HCT116 (cell line): ENCODE data around the gene GABRG2. TPM values are rescaled to one million over a fixed set of nuclear protein-coding genes. Genes with fewer than 3 reads are reported as not detected.

Experiments used
- ATAC-seq: fragments of 200-7000 bp; cut with Tn5 transposase; 2 replicates; pipeline ENCODE4 v1.9.1; 2020; ENCODE audit warnings: mild to moderate bottlenecking, moderate library complexity
- BruUV-seq: library from RNA; stranded (reverse); fragments of 400-500 nt; replicated peaks from 2 replicates; lab custom pipeline; 2021; lab: Mats Ljungman, UMichigan
- CTCF ChIA-PET: fragments of 300-600 bp; sonication (Branson Sonifier 250); formaldehyde crosslinking; loops from one replicate; lab custom pipeline; 2021; ENCODE audit warnings: antibody characterized with exemption; lab: Charles Lee
- POLR2A ChIA-PET: fragments of 300-600, 350-600 bp; sonication (Branson Sonifier 250); formaldehyde crosslinking; loops from one replicate; lab custom pipeline; 2021; ENCODE audit warnings: antibody characterized with exemption; lab: Charles Lee
- RAD21 ChIA-PET, 2 experiments: fragments of 300-600 bp; sonication (Branson Sonifier 250); formaldehyde crosslinking; loops; one replicate each; lab custom pipeline; 2023; ENCODE audit warnings: low total read pairs in 2 of 2; ENCODE audit not compliant: uncharacterized antibody in 2 of 2, unreplicated experiment in 2 of 2, low non-redundant PET in 1 of 2; lab: Charles Lee
- DNase-seq: peaks from one replicate; pipeline ENCODE4 v3.0.0-alpha.2; 2010; ENCODE audit warnings: low read depth, low spot score
- H2AFZ ChIP-seq: fragments of 200-600 bp; shearing (Covaris generic), sonication (generic); 2 replicates; pipeline ENCODE4 v1.6.1; 2017; ENCODE audit warnings: low read depth, mixed run types, mixed read lengths, antibody characterized with exemption, low read length; ENCODE audit not compliant: poor library complexity, severe bottlenecking
- H3K27ac ChIP-seq: 2 replicates; pipeline ENCODE4 v1.5.1; 2012; ENCODE audit warnings: low read depth, low read length
- H3K27me3 ChIP-seq: fragments of 200-600 bp; sonication (generic); 2 replicates; pipeline ENCODE4 v1.6.1; 2016; ENCODE audit warnings: mixed run types, low read length, mixed read lengths; ENCODE audit not compliant: insufficient read depth
- H3K36me3 ChIP-seq, 2 experiments: fragments of 200-500 bp in 1 of 2; fragments of 200-600 bp in 1 of 2; sonication (Bioruptor generic) in 1 of 2; sonication (generic) in 1 of 2; 2 replicates each; pipeline versions ENCODE4 v1.5.1 to v1.6.1; 2014 to 2016; ENCODE audit warnings: low read length in 2 of 2, inconsistent platforms in 1 of 2, mixed read lengths in 1 of 2, mixed run types in 1 of 2; ENCODE audit not compliant: insufficient read depth in 2 of 2, control insufficient read depth in 1 of 2
- H3K4me1 ChIP-seq, 2 experiments: fragments of 200-600 bp in 1 of 2; sonication (generic) in 1 of 2; 2 replicates each; pipeline versions ENCODE4 v1.5.1 to v1.6.1; 2012 to 2017; ENCODE audit warnings: low read length in 2 of 2, inconsistent platforms in 1 of 2, mild to moderate bottlenecking in 1 of 2, mixed read lengths in 1 of 2, mixed run types in 1 of 2, moderate library complexity in 1 of 2; ENCODE audit not compliant: insufficient read depth in 2 of 2, control insufficient read depth in 1 of 2
- H3K4me2 ChIP-seq: fragments of 200-600 bp; sonication (generic); 2 replicates; pipeline ENCODE4 v1.6.1; 2017; ENCODE audit warnings: mixed run types, low read length, mixed read lengths
- H3K4me3 ChIP-seq, 2 experiments: fragments of 200-600 bp in 1 of 2; sonication (generic) in 1 of 2; replicated peaks in 1 of 2; 2 replicates each; pipeline ENCODE4 v1.5.1; 2011 to 2016; ENCODE audit warnings: low read length in 2 of 2, control low read depth in 1 of 2, low read depth in 1 of 2, mild to moderate bottlenecking in 1 of 2, mixed read lengths in 1 of 2, mixed run types in 1 of 2
- H3K79me2 ChIP-seq: fragments of 200-600 bp; sonication (generic); 2 replicates; pipeline ENCODE4 v1.6.1; 2017; ENCODE audit warnings: mild to moderate bottlenecking, mixed run types, low read length, moderate library complexity, mixed read lengths; ENCODE audit not compliant: insufficient read depth
- H3K9ac ChIP-seq: fragments of 200-600 bp; sonication (generic); 2 replicates; pipeline ENCODE4 v1.6.1; 2016; ENCODE audit warnings: low read length, mixed read lengths
- H3K9me2 ChIP-seq: fragments of 200-600 bp; sonication (generic), shearing (Covaris generic); 2 replicates; pipeline ENCODE4 v1.6.1; 2017; ENCODE audit warnings: mixed run types, mild to moderate bottlenecking, moderate library complexity; ENCODE audit not compliant: insufficient read depth
- H3K9me3 ChIP-seq, 2 experiments: fragments of 200-500 bp in 1 of 2; fragments of 200-600 bp in 1 of 2; sonication (Bioruptor generic) in 1 of 2; sonication (generic) in 1 of 2; 2 replicates each; pipeline ENCODE4 v1.6.1; 2014 to 2017; ENCODE audit warnings: low read length in 2 of 2, mixed read lengths in 2 of 2, inconsistent platforms in 1 of 2, low read depth in 1 of 2, mild to moderate bottlenecking in 1 of 2, mixed run types in 1 of 2, moderate library complexity in 1 of 2; ENCODE audit not compliant: control insufficient read depth in 1 of 2, insufficient read depth in 1 of 2
- H4K20me1 ChIP-seq: fragments of 200-600 bp; sonication (generic), shearing (Covaris generic); 2 replicates; pipeline ENCODE4 v1.6.1; 2017; ENCODE audit warnings: mixed run types, mild to moderate bottlenecking, moderate library complexity; ENCODE audit not compliant: insufficient read depth
- ELF1 ChIP-seq: IDR thresholded peaks from 2 replicates; pipeline ENCODE4 v1.6.1; 2012; ENCODE audit warnings: low read depth, borderline replicate concordance
- EZH2phosphoT487 ChIP-seq: fragments of 200-600 bp; IDR thresholded peaks from 2 replicates; pipeline ENCODE4 v1.6.1; 2018; ENCODE audit warnings: antibody characterized with exemption, borderline replicate concordance
- FOSL1 ChIP-seq: IDR thresholded peaks from 2 replicates; pipeline ENCODE4 v1.6.1; 2012; ENCODE audit warnings: low read depth
- JUND ChIP-seq: IDR thresholded peaks from 2 replicates; pipeline ENCODE4 v1.6.1; 2012
- POLR2A ChIP-seq: IDR thresholded peaks from 2 replicates; pipeline ENCODE4 v1.7.0; 2011; ENCODE audit warnings: borderline replicate concordance; ENCODE audit not compliant: insufficient read depth, insufficient read length; ENCODE audit errors: extremely low read depth
- POLR2AphosphoS5 ChIP-seq: IDR thresholded peaks from 2 replicates; pipeline ENCODE4 v1.6.1; 2011; ENCODE audit warnings: mild to moderate bottlenecking, low read depth, low read length, moderate library complexity
- SIN3A ChIP-seq: IDR thresholded peaks from 2 replicates; pipeline ENCODE4 v1.6.1; 2012; ENCODE audit warnings: low read depth
- YY1 ChIP-seq: IDR thresholded peaks from 2 replicates; pipeline ENCODE4 v1.6.1; 2011; ENCODE audit warnings: low read length, low read depth, moderate library complexity, mild to moderate bottlenecking; ENCODE audit not compliant: insufficient replicate concordance; ENCODE audit errors: extremely low read depth
- ZFX ChIP-seq: fragments of 450-650 bp; IDR thresholded peaks from 2 replicates; pipeline ENCODE4 v1.6.1; 2017
- intact Hi-C: fragments of 100-400 bp; cut with micrococcal nuclease; formaldehyde crosslinking; loops from 2 replicates; pipeline ENCODE4 v1.10.0; 2022
- total RNA-seq: library from RNA; stranded (reverse); gene quantifications from one replicate; pipeline ENCODE4 v1.2.1, GENCODE V29; 2021; ENCODE audit not compliant: unreplicated experiment
- TF ChIP-seq, protein P1 (sequence below): IDR thresholded peaks from 2 replicates; pipeline ENCODE4 v1.6.1; 2012; ENCODE audit warnings: low read depth
- TF ChIP-seq, protein P2 (sequence below): IDR thresholded peaks from 2 replicates; pipeline ENCODE4 v1.6.1; 2012

Gene GABRG2
- total RNA-seq, 1 experiment from 2014 or later: 5.8 TPM

DNA sequence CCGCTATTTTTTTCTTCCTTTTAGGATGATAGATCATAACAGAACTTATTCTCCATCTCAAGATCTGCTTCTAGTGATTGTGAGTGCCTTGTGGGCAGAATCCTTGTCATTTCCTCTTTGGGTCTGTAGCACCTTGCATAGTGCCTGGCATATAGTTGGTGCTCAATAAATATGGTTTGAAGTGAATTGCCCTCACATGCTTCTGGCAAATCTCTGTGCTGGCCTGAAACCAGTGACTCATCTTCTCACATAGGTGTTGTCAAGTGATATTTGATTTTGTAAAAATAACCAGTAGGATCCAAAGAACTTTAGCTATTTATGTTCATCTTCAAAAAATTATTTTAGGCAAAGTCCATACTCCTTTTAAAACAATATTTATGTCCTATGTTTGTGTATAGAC is 86.7 kb downstream of the GABRG2 start (continued):
- TF ChIP-seq, protein P1, sequence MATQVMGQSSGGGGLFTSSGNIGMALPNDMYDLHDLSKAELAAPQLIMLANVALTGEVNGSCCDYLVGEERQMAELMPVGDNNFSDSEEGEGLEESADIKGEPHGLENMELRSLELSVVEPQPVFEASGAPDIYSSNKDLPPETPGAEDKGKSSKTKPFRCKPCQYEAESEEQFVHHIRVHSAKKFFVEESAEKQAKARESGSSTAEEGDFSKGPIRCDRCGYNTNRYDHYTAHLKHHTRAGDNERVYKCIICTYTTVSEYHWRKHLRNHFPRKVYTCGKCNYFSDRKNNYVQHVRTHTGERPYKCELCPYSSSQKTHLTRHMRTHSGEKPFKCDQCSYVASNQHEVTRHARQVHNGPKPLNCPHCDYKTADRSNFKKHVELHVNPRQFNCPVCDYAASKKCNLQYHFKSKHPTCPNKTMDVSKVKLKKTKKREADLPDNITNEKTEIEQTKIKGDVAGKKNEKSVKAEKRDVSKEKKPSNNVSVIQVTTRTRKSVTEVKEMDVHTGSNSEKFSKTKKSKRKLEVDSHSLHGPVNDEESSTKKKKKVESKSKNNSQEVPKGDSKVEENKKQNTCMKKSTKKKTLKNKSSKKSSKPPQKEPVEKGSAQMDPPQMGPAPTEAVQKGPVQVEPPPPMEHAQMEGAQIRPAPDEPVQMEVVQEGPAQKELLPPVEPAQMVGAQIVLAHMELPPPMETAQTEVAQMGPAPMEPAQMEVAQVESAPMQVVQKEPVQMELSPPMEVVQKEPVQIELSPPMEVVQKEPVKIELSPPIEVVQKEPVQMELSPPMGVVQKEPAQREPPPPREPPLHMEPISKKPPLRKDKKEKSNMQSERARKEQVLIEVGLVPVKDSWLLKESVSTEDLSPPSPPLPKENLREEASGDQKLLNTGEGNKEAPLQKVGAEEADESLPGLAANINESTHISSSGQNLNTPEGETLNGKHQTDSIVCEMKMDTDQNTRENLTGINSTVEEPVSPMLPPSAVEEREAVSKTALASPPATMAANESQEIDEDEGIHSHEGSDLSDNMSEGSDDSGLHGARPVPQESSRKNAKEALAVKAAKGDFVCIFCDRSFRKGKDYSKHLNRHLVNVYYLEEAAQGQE: no peak
- TF ChIP-seq ELF1: no peak

DNA sequence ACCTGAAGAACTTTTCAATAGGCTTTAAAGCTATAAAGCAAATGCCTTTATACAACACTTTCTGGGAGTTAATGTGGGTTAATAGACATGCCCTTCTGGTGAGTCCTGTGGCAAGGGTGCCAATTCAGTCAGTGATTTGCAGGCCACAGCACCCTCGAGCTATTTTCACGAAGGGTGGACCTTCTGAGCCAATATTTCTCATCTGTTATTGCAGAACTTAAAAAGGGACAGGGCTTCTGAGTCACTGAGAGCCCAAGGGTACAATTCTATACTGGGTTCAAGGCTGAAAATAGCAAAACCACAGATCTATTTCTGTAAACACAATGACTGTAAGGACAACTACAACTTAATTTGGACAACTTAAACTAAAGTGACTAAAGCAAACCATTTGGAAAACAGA is 92.8 kb downstream of the GABRG2 start:
- RAD21 ChIA-PET: no interaction called here
- intact Hi-C loops: no loop called here

More for the DNA sequence above, 92.8 kb downstream of the GABRG2 start:
- Histone ChIP-seq H3K27me3 (no peaks in the 10 kb centered on the region), H3K4me2 (no peak overlapping the region), H3K9ac (no peak overlapping the region), H3K27ac (no peak overlapping the region), H3K9me3 (no peaks in the 10 kb centered on the region; a peak in 2 of 4 replicates), H4K20me1 (no peaks in the 10 kb centered on the region), H3K9me2 (no peaks in the 10 kb centered on the region), H3K4me3 (no peak overlapping the region), H3K79me2 (no peaks in the 10 kb centered on the region), H3K4me1 (no peaks in the 10 kb centered on the region), H3K36me3 (no peaks in the 10 kb centered on the region), H2AFZ (no peak overlapping the region)
- TF ChIP-seq FOSL1: no peak
- TF ChIP-seq EZH2phosphoT487: no peak
- TF ChIP-seq YY1: no peak
- no peak for TF ChIP-seq ELF1
- TF ChIP-seq POLR2A: no peak
- TF ChIP-seq ZFX: no peak
- TF ChIP-seq SIN3A: no peak
- no peak for TF ChIP-seq POLR2AphosphoS5
- TF ChIP-seq, protein P2, sequence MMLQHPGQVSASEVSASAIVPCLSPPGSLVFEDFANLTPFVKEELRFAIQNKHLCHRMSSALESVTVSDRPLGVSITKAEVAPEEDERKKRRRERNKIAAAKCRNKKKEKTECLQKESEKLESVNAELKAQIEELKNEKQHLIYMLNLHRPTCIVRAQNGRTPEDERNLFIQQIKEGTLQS: no peak
- TF ChIP-seq JUND: no peak
- no peak for ATAC-seq
- no TSS peak for BruUV-seq
- POLR2A ChIA-PET: no interaction called here
- CTCF ChIA-PET: no interaction called here
- no peak for DNase-seq
